PFSK-1 (cell line): ENCODE data around the gene C22orf39.

Source experiments
- FOXP2 ChIP-seq: optimal IDR thresholded peaks from 2 replicates; pipeline ENCODE3; 2011; ENCODE audit warnings: borderline replicate concordance, control low read depth, inconsistent platforms; ENCODE audit not compliant: insufficient read depth; ENCODE audit errors: extremely low read length, extremely low read depth
- POLR2AphosphoS5 ChIP-seq: IDR thresholded peaks from 2 replicates; pipeline ENCODE4 v1.6.1; 2012; ENCODE audit warnings: low read depth, mild to moderate bottlenecking, control low read depth, low read length, moderate library complexity
- SIN3A ChIP-seq: IDR thresholded peaks from 2 replicates; pipeline ENCODE4 v1.6.1; 2012; ENCODE audit warnings: mild to moderate bottlenecking, low read length, moderate library complexity, borderline replicate concordance; ENCODE audit not compliant: insufficient read depth
- TAF1 ChIP-seq: IDR thresholded peaks from 2 replicates; pipeline ENCODE4 v1.6.1; 2012; ENCODE audit warnings: low read length, control low read depth, borderline replicate concordance; ENCODE audit not compliant: insufficient read depth
- TF ChIP-seq, protein P1 (sequence below), 2 experiments: IDR thresholded peaks; 2 replicates each; pipeline versions ENCODE4 v1.6.1 to v1.8.0; 2011 to 2012; ENCODE audit warnings: low read depth in 2 of 2, low read length in 2 of 2, control low read depth in 1 of 2, inconsistent platforms in 1 of 2, mild to moderate bottlenecking in 1 of 2, moderate library complexity in 1 of 2; ENCODE audit not compliant: insufficient read depth in 1 of 2

C22orf39 gene

GRCh38 chr22:19461506-19461905 lies 14.0 kb upstream of the C22orf39 start:
- no peak for TF ChIP-seq SIN3A
- TF ChIP-seq, protein P1, sequence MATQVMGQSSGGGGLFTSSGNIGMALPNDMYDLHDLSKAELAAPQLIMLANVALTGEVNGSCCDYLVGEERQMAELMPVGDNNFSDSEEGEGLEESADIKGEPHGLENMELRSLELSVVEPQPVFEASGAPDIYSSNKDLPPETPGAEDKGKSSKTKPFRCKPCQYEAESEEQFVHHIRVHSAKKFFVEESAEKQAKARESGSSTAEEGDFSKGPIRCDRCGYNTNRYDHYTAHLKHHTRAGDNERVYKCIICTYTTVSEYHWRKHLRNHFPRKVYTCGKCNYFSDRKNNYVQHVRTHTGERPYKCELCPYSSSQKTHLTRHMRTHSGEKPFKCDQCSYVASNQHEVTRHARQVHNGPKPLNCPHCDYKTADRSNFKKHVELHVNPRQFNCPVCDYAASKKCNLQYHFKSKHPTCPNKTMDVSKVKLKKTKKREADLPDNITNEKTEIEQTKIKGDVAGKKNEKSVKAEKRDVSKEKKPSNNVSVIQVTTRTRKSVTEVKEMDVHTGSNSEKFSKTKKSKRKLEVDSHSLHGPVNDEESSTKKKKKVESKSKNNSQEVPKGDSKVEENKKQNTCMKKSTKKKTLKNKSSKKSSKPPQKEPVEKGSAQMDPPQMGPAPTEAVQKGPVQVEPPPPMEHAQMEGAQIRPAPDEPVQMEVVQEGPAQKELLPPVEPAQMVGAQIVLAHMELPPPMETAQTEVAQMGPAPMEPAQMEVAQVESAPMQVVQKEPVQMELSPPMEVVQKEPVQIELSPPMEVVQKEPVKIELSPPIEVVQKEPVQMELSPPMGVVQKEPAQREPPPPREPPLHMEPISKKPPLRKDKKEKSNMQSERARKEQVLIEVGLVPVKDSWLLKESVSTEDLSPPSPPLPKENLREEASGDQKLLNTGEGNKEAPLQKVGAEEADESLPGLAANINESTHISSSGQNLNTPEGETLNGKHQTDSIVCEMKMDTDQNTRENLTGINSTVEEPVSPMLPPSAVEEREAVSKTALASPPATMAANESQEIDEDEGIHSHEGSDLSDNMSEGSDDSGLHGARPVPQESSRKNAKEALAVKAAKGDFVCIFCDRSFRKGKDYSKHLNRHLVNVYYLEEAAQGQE (IDR thresholded peaks at IDR 0.05; ENCODE audit: insufficient read depth in 1 of 2, low read depth in 2 of 2, low read length in 2 of 2): no peak
- no peak for TF ChIP-seq TAF1
- no peak for TF ChIP-seq POLR2AphosphoS5
- no peak for TF ChIP-seq FOXP2

DNA sequence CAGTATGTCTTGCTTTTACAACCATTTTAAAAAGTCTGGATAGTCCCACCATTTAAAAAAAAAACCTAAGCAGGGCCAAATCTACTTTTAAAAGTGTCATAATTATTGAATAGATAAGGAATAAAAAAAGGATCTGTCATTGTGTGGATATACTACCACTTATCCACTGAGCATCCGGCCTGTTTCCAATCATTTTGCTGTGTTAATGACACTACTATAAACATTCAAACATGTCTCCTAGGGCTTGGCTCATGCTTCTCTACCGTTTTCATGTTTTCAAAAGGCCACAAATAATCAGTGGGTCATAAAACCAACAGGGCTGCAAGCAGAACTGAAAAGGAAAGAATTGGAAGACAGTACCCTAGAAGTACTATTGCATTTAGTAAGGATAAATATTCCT lies 12.5 kb upstream of the C22orf39 start:
- TF ChIP-seq SIN3A (no peak), POLR2AphosphoS5 (no peak), FOXP2 (no peak)

- TF ChIP-seq FOXP2 (no peak), POLR2AphosphoS5 (no peak)
Observed at GRCh38 chr22:19457828-19458428, 10.4 kb upstream of the C22orf39 start.

DNA sequence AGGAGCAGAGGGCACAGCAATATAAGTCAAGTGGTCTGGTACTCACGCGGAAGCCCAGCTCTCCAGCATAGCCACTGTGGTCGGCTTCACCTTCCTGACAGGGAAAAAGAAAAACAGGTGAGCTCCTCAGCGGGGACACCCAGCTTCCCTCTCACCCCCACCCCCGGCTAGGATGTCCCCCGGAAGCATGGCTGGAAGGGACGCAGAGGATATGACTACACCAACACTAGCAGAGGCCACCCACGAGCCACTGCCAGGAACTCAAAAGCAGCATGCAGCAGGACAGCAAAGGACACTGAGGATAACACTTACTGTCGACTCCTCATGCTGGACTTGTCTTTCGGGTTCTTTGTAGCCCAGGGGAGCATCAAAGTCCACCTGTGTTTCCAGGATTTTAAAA lies 9.0 kb upstream of the C22orf39 start:
- TF ChIP-seq, protein P1 (IDR thresholded peaks at IDR 0.05; ENCODE audit: insufficient read depth in 1 of 2, low read depth in 2 of 2, low read length in 2 of 2): no peak
- no peak for TF ChIP-seq TAF1

- TF ChIP-seq SIN3A (no peak), TAF1 (no peak), FOXP2 (no peak), POLR2AphosphoS5 (no peak)
- TF ChIP-seq, protein P1 (IDR thresholded peaks at IDR 0.05; ENCODE audit: insufficient read depth in 1 of 2, low read depth in 2 of 2, low read length in 2 of 2): no peak
Observed at GRCh38 chr22:19455585-19456370, 8.3 kb upstream of the C22orf39 start.

DNA sequence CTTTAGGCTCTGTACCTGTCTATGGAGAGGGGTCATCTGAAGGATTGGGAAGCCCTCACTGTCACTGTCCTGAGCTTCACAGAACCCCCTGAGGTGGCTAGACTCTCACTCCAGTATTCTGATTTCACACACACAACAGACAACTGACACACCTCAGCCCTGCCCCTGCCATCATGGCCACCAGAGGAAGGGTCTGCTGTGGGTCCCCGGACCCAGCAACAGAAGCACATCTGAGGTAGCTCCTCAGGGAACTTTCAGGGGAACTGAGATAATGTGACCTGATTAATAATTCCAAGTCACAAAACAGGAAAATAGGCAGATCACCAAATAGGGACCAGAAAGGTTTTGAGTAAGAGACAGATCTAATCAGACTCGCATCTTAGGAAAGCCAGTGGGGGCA lies 7.5 kb upstream of the C22orf39 start:
- TF ChIP-seq, protein P1 (IDR thresholded peaks at IDR 0.05; ENCODE audit: insufficient read depth in 1 of 2, low read depth in 2 of 2, low read length in 2 of 2): no peak
- TF ChIP-seq SIN3A: no peak
- TF ChIP-seq TAF1: no peak
- no peak for TF ChIP-seq POLR2AphosphoS5
- no peak for TF ChIP-seq FOXP2
